Measurements from ENCODE around the gene CISD3.

CISD3 gene

DNA sequence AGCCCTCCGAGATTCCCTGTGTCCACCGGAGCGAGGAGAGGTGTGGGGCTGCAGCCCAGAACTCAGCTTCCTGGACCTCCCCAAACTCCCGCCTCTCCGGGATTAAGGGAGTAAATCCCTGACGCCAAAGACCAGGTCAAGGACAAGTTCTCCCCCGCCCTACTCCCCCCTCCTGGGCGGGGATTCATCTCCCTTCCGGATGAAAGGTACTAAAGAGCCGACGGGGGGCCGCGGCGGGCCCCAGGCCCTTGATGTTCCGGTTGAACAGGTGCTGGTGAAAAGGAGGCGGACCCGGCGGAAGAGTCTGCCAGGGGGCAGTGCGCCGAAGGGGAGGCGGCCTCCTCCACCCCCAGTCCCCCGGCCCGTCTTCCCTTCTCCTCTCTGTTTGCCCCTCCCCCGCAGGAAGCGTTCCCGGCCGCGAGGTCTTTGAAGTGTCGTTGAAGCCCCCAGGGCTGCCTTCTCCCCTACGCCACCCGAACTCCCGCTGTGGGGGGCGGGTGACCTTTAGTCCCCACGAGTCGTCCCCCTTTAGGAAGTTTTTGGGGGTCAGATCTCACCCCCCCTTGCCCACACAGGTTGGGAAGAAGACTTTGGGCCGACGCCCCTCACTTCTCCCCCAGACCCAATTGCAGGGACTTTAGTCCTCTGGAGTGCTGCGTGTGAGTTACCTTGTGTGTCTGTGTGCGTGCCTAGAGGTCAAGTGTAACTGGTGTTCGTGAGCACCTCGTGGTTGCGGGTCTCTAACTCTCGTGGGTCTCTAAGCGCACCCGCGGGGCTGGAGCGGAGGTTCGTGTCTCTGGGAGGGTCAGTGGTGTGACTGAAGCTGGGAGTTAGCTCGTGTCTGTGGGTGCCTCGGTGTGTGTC, 26.2 kb upstream of the CISD3 start:
- peak overlapping the region; percentile 94 for H3K4me2 ChIP-seq (ENCODE audit: low read length)
- no peaks in the 10 kb centered on the region for H4K20me1 ChIP-seq (ENCODE audit: insufficient read depth, low read length)
- no peaks in the 10 kb centered on the region for H3K9me2 ChIP-seq (ENCODE audit: low read depth, low read length)
- H3K27me3 ChIP-seq (ENCODE audit: insufficient read depth, low read length) = peaks cover 4% of the 10 kb centered on the region; the same call in 1 of the 2 replicates
- H3K4me1 ChIP-seq (ENCODE audit: insufficient read depth, low read length, severe bottlenecking) = peaks cover 39% of the 10 kb centered on the region
- H3K4me3 ChIP-seq (ENCODE audit: low read depth, low read length, poor library complexity, severe bottlenecking) = peak overlapping the region; percentile 95
- peak overlapping the region; percentile 90 for H3K27ac ChIP-seq (ENCODE audit: low read depth, low read length, poor library complexity, severe bottlenecking)
- H2AFZ ChIP-seq (ENCODE audit: low read length) = no peak overlapping the region
- peaks cover 14% of the 10 kb centered on the region for H3K36me3 ChIP-seq (ENCODE audit: insufficient read depth, low read length)
- H3F3A ChIP-seq (ENCODE audit: insufficient read depth, low read length) = peaks cover 7% of the 10 kb centered on the region; the same call in 1 of the 2 replicates
- H3K79me2 ChIP-seq (ENCODE audit: insufficient read depth, low read length) = 0 out of 2 replicates have a peak, but pooled peaks cover 4% of the 10 kb centered on the region
- no peaks in the 10 kb centered on the region for H3K9me3 ChIP-seq (ENCODE audit: low read length)
- peak overlapping the region; percentile 93 for H3K9ac ChIP-seq (ENCODE audit: low read length)
- TF ChIP-seq CTCF (IDR thresholded peaks at IDR 0.05; ENCODE audit: low read length) (no peak), EZH2 (IDR thresholded peaks at IDR 0.05; ENCODE audit: borderline replicate concordance, low read length) (no peak)

- peaks cover 7% of the 10 kb centered on the region; the same call in 1 of the 2 replicates for H3F3A ChIP-seq (ENCODE audit: insufficient read depth, low read length)
- 0 out of 2 replicates have a peak, but pooled peaks cover 4% of the 10 kb centered on the region for H3K79me2 ChIP-seq (ENCODE audit: insufficient read depth, low read length)
Measured at GRCh38 chr17:38704606-38705522, 25.3 kb upstream of the CISD3 start, which contains the start of gene MLLT6. Gene MLLT6, plus strand, starts transcription at chr17:38705273. Its CDS starts 360 bp downstream, at chr17:38705633.

More at GRCh38 chr17:38704606-38705522, 25.3 kb upstream of the CISD3 start, which contains the start of gene MLLT6:
- Histone ChIP-seq H2AFZ (ENCODE audit: low read length) (no peak within 1 kb of the TSS), H3K4me2 (ENCODE audit: low read length) (peak within 1 kb of the TSS; percentile 94), H3K36me3 (ENCODE audit: insufficient read depth, low read length) (peaks cover 23% of the 10 kb centered on the region), H3K9ac (ENCODE audit: low read length) (peak within 1 kb of the TSS; percentile 93), H3K4me1 (ENCODE audit: insufficient read depth, low read length, severe bottlenecking) (peaks cover 39% of the 10 kb centered on the region), H3K4me3 (ENCODE audit: low read depth, low read length, poor library complexity, severe bottlenecking) (peak within 1 kb of the TSS; percentile 95), H3K9me2 (ENCODE audit: low read depth, low read length) (no peaks in the 10 kb centered on the region), H3K27ac (ENCODE audit: low read depth, low read length, poor library complexity, severe bottlenecking) (peak within 1 kb of the TSS; percentile 90), H3K27me3 (ENCODE audit: insufficient read depth, low read length) (peaks cover 4% of the 10 kb centered on the region; the same call in 1 of the 2 replicates), H3K9me3 (ENCODE audit: low read length) (no peaks in the 10 kb centered on the region), H4K20me1 (ENCODE audit: insufficient read depth, low read length) (no peaks in the 10 kb centered on the region)
- no peak for TF ChIP-seq CTCF (IDR thresholded peaks at IDR 0.05; ENCODE audit: low read length)
- no peak for TF ChIP-seq EZH2 (IDR thresholded peaks at IDR 0.05; ENCODE audit: borderline replicate concordance, low read length)

Measured in OCI-LY1 (cell line).